Cardiac ventricle fibroblast (primary cell): ENCODE data around the gene RADX. TPM values are rescaled to one million over a fixed set of nuclear protein-coding genes. Genes with fewer than 3 reads are reported as not detected.

Source experiments
- total RNA-seq: library from RNA; depleted of rRNA; stranded (reverse); fragments of >200 nt; gene quantifications from 2 replicates; pipeline ENCODE4 v1.2.3, GENCODE V29; 2015

Gene RADX
- 0.19 TPM in 1 of 2 replicates, not detected in the other for total RNA-seq

GRCh38 chrX:106611679-106612392, at the start of gene RADX:
RADX (plus strand) TSS chrX:106611978; CDS start chrX:106612081, 103 bp downstream.

GRCh38 chrX:106726485-106727437, 115.0 kb downstream of the RADX start, which contains the start of gene RNF128:
RNF128 (plus strand) TSS chrX:106726701; CDS start chrX:106726914, 213 bp downstream.

Other genes with a start within 250 kb of the RADX start
- gene RNF128, start 114.7 kb downstream of the RADX start, total RNA-seq, result not detected in 2 replicates
- gene TBC1D8B, start 190.7 kb downstream of the RADX start, total RNA-seq, result 9.2 and 10.0 TPM in 2 replicates